A549 treated with Hydrocortisone at 1 μM for 4 hours (cell line): ENCODE results near the gene MPEG1. TPM values are rescaled to one million over a fixed set of nuclear protein-coding genes. Genes with fewer than 3 reads are reported as not detected.

ENCODE experiments used
- total RNA-seq: library from RNA; stranded (reverse); fragments of 200-300 nt; extraction: Qiagen RNA extraction; gene quantifications from 5 replicates; pipeline ENCODE4 v1.2.3, GENCODE V29; 2022

MPEG1 gene, protein sequence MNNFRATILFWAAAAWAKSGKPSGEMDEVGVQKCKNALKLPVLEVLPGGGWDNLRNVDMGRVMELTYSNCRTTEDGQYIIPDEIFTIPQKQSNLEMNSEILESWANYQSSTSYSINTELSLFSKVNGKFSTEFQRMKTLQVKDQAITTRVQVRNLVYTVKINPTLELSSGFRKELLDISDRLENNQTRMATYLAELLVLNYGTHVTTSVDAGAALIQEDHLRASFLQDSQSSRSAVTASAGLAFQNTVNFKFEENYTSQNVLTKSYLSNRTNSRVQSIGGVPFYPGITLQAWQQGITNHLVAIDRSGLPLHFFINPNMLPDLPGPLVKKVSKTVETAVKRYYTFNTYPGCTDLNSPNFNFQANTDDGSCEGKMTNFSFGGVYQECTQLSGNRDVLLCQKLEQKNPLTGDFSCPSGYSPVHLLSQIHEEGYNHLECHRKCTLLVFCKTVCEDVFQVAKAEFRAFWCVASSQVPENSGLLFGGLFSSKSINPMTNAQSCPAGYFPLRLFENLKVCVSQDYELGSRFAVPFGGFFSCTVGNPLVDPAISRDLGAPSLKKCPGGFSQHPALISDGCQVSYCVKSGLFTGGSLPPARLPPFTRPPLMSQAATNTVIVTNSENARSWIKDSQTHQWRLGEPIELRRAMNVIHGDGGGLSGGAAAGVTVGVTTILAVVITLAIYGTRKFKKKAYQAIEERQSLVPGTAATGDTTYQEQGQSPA
- not detected in 5 replicates for total RNA-seq

DNA sequence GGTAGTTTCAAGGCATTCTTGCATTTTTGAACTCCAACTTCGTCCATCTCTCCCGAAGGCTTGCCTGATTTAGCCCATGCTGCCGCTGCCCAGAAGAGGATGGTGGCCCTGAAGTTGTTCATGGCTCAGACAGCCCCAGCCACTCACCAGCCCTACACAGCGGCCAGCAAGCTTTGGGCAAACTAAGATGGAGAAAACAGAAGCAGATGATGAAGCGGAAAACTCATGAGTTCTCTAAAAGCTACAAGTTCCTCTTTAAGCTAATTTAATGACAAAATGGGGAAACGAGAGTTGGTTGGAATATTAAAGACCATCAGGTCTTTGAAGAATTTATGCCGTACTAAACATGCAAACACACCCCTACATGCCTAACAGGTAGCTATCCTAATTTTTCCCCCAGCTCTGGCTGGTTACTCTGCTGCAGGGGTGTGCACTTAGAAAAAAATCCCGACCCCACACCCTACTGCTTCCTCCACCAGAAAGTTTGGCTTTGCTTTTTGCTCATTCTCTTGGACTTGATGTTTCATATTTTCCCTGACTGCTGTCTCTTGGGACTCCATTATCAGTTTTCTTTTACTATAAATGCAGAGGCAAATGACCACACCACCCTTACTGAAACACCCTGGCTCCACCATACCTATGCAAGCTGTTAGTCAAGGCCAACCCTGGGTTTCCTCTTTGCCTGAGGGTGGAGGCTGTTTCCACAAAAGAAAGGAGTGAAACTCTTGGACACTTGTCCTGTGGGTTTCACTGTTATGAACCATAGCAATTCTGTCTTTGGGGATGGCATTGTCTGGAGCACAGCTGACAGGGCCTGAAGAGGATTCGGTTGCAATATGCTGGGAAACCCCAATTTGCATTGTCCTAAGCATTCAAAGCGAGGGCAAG is at the start of gene MPEG1:
MPEG1 (minus strand) TSS at position 184 of the 888 bp plus-strand sequence; CDS start at position 122, 62 bp downstream.

GRCh38 chr11:59171508-59172322 is 41.0 kb downstream of the MPEG1 start, which contains the start of gene DTX4:
Gene DTX4, plus strand, starts transcription at chr11:59172132. Its CDS starts 464 bp downstream, at chr11:59172596.

Other genes starting within 250 kb of the MPEG1 start
- gene GLYATL1B, start 126.6 kb downstream of the MPEG1 start, total RNA-seq: not detected in 5 replicates
- gene FAM111B, start 105.7 kb downstream of the MPEG1 start, total RNA-seq: 5.9 to 8.9 TPM (median 6.8 TPM) in 5 replicates
- gene FAM111A, start 70.1 kb downstream of the MPEG1 start, total RNA-seq: 8.0 to 10.8 TPM (median 8.5 TPM) in 5 replicates
- 3.9 to 4.9 TPM (median 4.0 TPM) in 5 replicates for gene DTX4, start 40.8 kb downstream of the MPEG1 start, total RNA-seq
- gene OR5AN1, start 146.0 kb upstream of the MPEG1 start, total RNA-seq: not detected in 5 replicates
- gene OR5A2, start 213.5 kb upstream of the MPEG1 start, total RNA-seq: not detected in 5 replicates
- not detected in 5 replicates for gene OR5A1, start 223.5 kb upstream of the MPEG1 start, total RNA-seq
- gene OR4D6, start 244.0 kb upstream of the MPEG1 start, total RNA-seq: not detected in 5 replicates